Endothelial cell of umbilical vein (primary cell): ENCODE measurements around the gene APOBEC2.

Experiments used
- CTCF ChIP-seq, 2 donors: IDR thresholded peaks; 1 replicate in 1 of 2; 2 replicates in 1 of 2; pipeline ENCODE4 v1.5.1; 2011; ENCODE audit warnings: low read length in 2 of 2, mild to moderate bottlenecking in 2 of 2, moderate library complexity in 2 of 2, control low read depth in 1 of 2, inconsistent platforms in 1 of 2, low read depth in 1 of 2; ENCODE audit not compliant: insufficient read depth in 1 of 2; ENCODE audit errors: extremely low read depth in 1 of 2
- EZH2 ChIP-seq: IDR thresholded peaks from 2 replicates; pipeline ENCODE4 v1.6.1; 2012; ENCODE audit warnings: borderline replicate concordance, low read depth, mild to moderate bottlenecking, moderate library complexity, low read length, inconsistent platforms; ENCODE audit not compliant: severe bottlenecking
- FOS ChIP-seq: IDR thresholded peaks from 2 replicates; pipeline ENCODE4 v1.6.1; 2011; ENCODE audit warnings: mild to moderate bottlenecking, low read length, moderate library complexity, borderline replicate concordance; ENCODE audit not compliant: insufficient read depth
- GATA2 ChIP-seq: IDR thresholded peaks from 2 replicates; pipeline ENCODE4 v1.7.0; 2011; ENCODE audit warnings: low read depth, mild to moderate bottlenecking, moderate library complexity, mixed read lengths, low read length; ENCODE audit not compliant: insufficient read length, insufficient read depth
- JUN ChIP-seq: IDR thresholded peaks from 2 replicates; pipeline ENCODE4 v1.6.1; 2011; ENCODE audit warnings: borderline replicate concordance, low read depth; ENCODE audit not compliant: insufficient read length, insufficient read depth
- MAX ChIP-seq: IDR thresholded peaks from 2 replicates; pipeline ENCODE4 v1.6.1; 2011; ENCODE audit not compliant: insufficient read depth, insufficient read length
- MYC ChIP-seq: IDR thresholded peaks from one replicate; pipeline ENCODE4 v1.6.1; 2011; ENCODE audit warnings: mild to moderate bottlenecking, low read depth, low read length
- POLR2A ChIP-seq: IDR thresholded peaks from 2 replicates; pipeline ENCODE4 v1.6.1; 2012; ENCODE audit warnings: low read depth, mild to moderate bottlenecking, control low read depth, low read length
- POLR2AphosphoS5 ChIP-seq: IDR thresholded peaks from 2 replicates; pipeline ENCODE4 v1.6.1; 2012; ENCODE audit warnings: low read depth, mild to moderate bottlenecking, control low read depth, low read length, moderate library complexity; ENCODE audit not compliant: insufficient read depth

- TF ChIP-seq POLR2A (no peak), EZH2 (no peak), GATA2 (no peak), POLR2AphosphoS5 (no peak), CTCF (IDR thresholded peaks at IDR 0.05; ENCODE audit: extremely low read depth in 1 of 2, insufficient read depth in 1 of 2, low read depth in 1 of 2, low read length in 2 of 2) (no peak), JUN (no peak), MYC (no peak), MAX (no peak), FOS (no peak)
These were observed 16.4 kb upstream of the APOBEC2 start for GRCh38 chr6:41036601-41037000.
